ENCODE measurements around the gene TLDC2.
"Not testable (repeated sequence)": the region's sequence is repeated elsewhere in the genome, so short reads cannot be mapped to it uniquely, and the experiment has no call there.

Gene TLDC2

GRCh38 chr20:36904690-36905089, 28.8 kb downstream of the TLDC2 start:
- H3K9ac ChIP-seq (ENCODE audit: low read length), result no peak overlapping the region
- H3K36me3 ChIP-seq (ENCODE audit: control insufficient read depth in 1 of 2, insufficient read depth in 2 of 2, low read depth in 1 of 2, low read length in 2 of 2), result peaks cover 0 to 57% of the 10 kb centered on the region in 2 experiments
- no peak overlapping the region for H3K23ac ChIP-seq (ENCODE audit: low read length in 2 of 2)
- no peak overlapping the region for H3K4ac ChIP-seq (ENCODE audit: low read depth in 1 of 2, low read length in 2 of 2)
- H3K79me1 ChIP-seq (replicated peaks; ENCODE audit: low read length, poor library complexity, severe bottlenecking), result no peaks in the 10 kb centered on the region
- H3K27ac ChIP-seq (ENCODE audit: low read length, poor library complexity, severe bottlenecking), result no peak overlapping the region
- H2BK120ac ChIP-seq (ENCODE audit: low read depth, low read length), result no peak overlapping the region
- no peak overlapping the region for H4K91ac ChIP-seq (ENCODE audit: low read length)
- DNase-seq, result no peak
- no peak overlapping the region for H4K8ac ChIP-seq (ENCODE audit: low read length)
- H2BK12ac ChIP-seq (ENCODE audit: low read length in 2 of 2), result no peak overlapping the region
- WGBS, result 100% methylated on average over 1 of the region's 2 CpGs
- H3K14ac ChIP-seq (ENCODE audit: low read length in 2 of 2), result no peak overlapping the region
- H3K27me3 ChIP-seq (ENCODE audit: control insufficient read depth in 1 of 2, insufficient read depth in 1 of 2, low read length in 2 of 2), result no peaks in the 10 kb centered on the region
- no peak overlapping the region for H2AFZ ChIP-seq (ENCODE audit: low read depth, low read length)
- H3K9me3 ChIP-seq (ENCODE audit: control insufficient read depth, low read length), result no peaks in the 10 kb centered on the region
- no peak overlapping the region for H3K4me3 ChIP-seq (ENCODE audit: insufficient read depth in 1 of 2, low read depth in 1 of 2, low read length in 2 of 2)
- no peak overlapping the region for H2BK5ac ChIP-seq (ENCODE audit: low read depth, low read length, poor library complexity, severe bottlenecking)
- H3K4me2 ChIP-seq (ENCODE audit: low read length, poor library complexity, severe bottlenecking), result no peak overlapping the region
- H2AK5ac ChIP-seq (ENCODE audit: low read length, severe bottlenecking), result no peak overlapping the region
- no peak overlapping the region for H3K18ac ChIP-seq (ENCODE audit: low read depth in 1 of 2, low read length in 2 of 2)
- no peak overlapping the region for H2BK15ac ChIP-seq (ENCODE audit: low read depth, poor library complexity, severe bottlenecking)
- H3K4me1 ChIP-seq (ENCODE audit: control insufficient read depth, insufficient read depth, low read depth, low read length), result peaks cover 1% of the 10 kb centered on the region

- H3K18ac ChIP-seq (ENCODE audit: low read depth in 1 of 2, low read length in 2 of 2); H2BK120ac ChIP-seq (ENCODE audit: low read depth, low read length); H3K9me3 ChIP-seq (ENCODE audit: control insufficient read depth, low read length); H3K79me1 ChIP-seq (replicated peaks; ENCODE audit: low read length, poor library complexity, severe bottlenecking); H2BK15ac ChIP-seq (ENCODE audit: low read depth, poor library complexity, severe bottlenecking); H4K91ac ChIP-seq (ENCODE audit: low read length); DNase-seq; H2BK5ac ChIP-seq (ENCODE audit: low read depth, low read length, poor library complexity, severe bottlenecking); H3K23ac ChIP-seq (ENCODE audit: low read length in 2 of 2); H3K27me3 ChIP-seq (ENCODE audit: control insufficient read depth in 1 of 2, insufficient read depth in 1 of 2, low read length in 2 of 2); H3K4ac ChIP-seq (ENCODE audit: low read depth in 1 of 2, low read length in 2 of 2); H3K4me1 ChIP-seq (ENCODE audit: control insufficient read depth, insufficient read depth, low read depth, low read length); H2AK5ac ChIP-seq (ENCODE audit: low read length, severe bottlenecking); H3K9ac ChIP-seq (ENCODE audit: low read length); H2BK12ac ChIP-seq (ENCODE audit: low read length in 2 of 2); H4K8ac ChIP-seq (ENCODE audit: low read length); H3K14ac ChIP-seq (ENCODE audit: low read length in 2 of 2); H3K27ac ChIP-seq (ENCODE audit: low read length, poor library complexity, severe bottlenecking); H2AFZ ChIP-seq (ENCODE audit: low read depth, low read length); H3K4me2 ChIP-seq (ENCODE audit: low read length, poor library complexity, severe bottlenecking); H3K4me3 ChIP-seq (ENCODE audit: insufficient read depth in 1 of 2, low read depth in 1 of 2, low read length in 2 of 2): not testable (repeated sequence)
- WGBS, result 96% methylated on average over 10 of the region's 10 CpGs
- H3K36me3 ChIP-seq (ENCODE audit: control insufficient read depth in 1 of 2, insufficient read depth in 2 of 2, low read depth in 1 of 2, low read length in 2 of 2), result peaks cover 0 to 60% of the 10 kb centered on the region in 2 experiments
Observed at GRCh38 chr20:36905566-36905965, 29.6 kb downstream of the TLDC2 start.

DNA sequence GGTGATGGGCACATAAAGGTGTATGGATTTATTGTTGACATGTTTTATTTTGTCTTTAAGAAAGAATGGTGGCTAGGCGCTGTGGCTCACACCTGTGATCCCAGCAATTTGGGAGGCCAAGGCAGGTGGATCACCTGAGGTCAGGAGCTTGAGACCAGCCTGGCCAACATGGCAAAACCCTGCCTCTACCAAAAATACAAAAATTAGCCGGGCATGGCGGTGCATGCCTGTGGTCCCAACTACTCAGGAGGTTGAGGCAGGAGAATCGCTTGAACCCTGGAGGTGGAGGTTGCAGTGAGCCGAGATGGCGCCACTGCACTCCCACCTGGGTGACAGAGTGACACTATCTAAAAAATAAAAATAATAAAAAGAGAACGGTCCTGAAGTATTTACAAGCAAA, 30.1 kb downstream of the TLDC2 start:
- not testable (repeated sequence) for H2BK5ac ChIP-seq (ENCODE audit: low read depth, low read length, poor library complexity, severe bottlenecking); H2AFZ ChIP-seq (ENCODE audit: low read depth, low read length); H3K79me1 ChIP-seq (replicated peaks; ENCODE audit: low read length, poor library complexity, severe bottlenecking); H2BK15ac ChIP-seq (ENCODE audit: low read depth, poor library complexity, severe bottlenecking); H3K27ac ChIP-seq (ENCODE audit: low read length, poor library complexity, severe bottlenecking); H3K4me3 ChIP-seq (ENCODE audit: insufficient read depth in 1 of 2, low read depth in 1 of 2, low read length in 2 of 2); H3K14ac ChIP-seq (ENCODE audit: low read length in 2 of 2); H4K8ac ChIP-seq (ENCODE audit: low read length); H2BK12ac ChIP-seq (ENCODE audit: low read length in 2 of 2); H3K4me2 ChIP-seq (ENCODE audit: low read length, poor library complexity, severe bottlenecking); DNase-seq; H3K4ac ChIP-seq (ENCODE audit: low read depth in 1 of 2, low read length in 2 of 2); H3K4me1 ChIP-seq (ENCODE audit: control insufficient read depth, insufficient read depth, low read depth, low read length); H3K18ac ChIP-seq (ENCODE audit: low read depth in 1 of 2, low read length in 2 of 2); H3K27me3 ChIP-seq (ENCODE audit: control insufficient read depth in 1 of 2, insufficient read depth in 1 of 2, low read length in 2 of 2); H3K9me3 ChIP-seq (ENCODE audit: control insufficient read depth, low read length); H2BK120ac ChIP-seq (ENCODE audit: low read depth, low read length); H2AK5ac ChIP-seq (ENCODE audit: low read length, severe bottlenecking); H3K23ac ChIP-seq (ENCODE audit: low read length in 2 of 2); H4K91ac ChIP-seq (ENCODE audit: low read length); H3K9ac ChIP-seq (ENCODE audit: low read length)
- H3K36me3 ChIP-seq (ENCODE audit: control insufficient read depth in 1 of 2, insufficient read depth in 2 of 2, low read depth in 1 of 2, low read length in 2 of 2), result peaks cover 0 to 62% of the 10 kb centered on the region in 2 experiments
- 96% methylated on average over 2 of the region's 7 CpGs for WGBS

DNA sequence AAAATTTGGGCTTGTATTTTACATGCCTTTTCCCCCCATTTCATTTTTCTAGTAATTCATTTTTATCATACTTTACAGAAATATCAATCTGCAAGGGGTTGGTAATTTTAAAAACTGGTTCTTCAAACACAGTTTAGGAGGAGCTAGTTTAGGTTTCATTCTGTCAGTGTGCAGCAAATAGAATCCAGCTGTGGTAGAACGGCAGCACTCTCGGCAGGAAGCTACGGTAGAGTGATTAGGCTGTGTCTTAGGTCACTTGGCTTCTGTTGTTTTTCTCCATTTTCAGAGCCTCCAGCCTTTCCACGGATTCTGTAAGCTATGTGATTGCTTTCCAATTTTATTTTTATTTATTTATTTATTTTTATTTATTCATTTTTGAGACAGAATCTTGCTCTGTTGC, 32.7 kb downstream of the TLDC2 start:
- no peak overlapping the region for H2AK5ac ChIP-seq (ENCODE audit: low read length, severe bottlenecking)
- no peak overlapping the region for H3K27ac ChIP-seq (ENCODE audit: low read length, poor library complexity, severe bottlenecking)
- H3K14ac ChIP-seq (ENCODE audit: low read length in 2 of 2), result no peak overlapping the region
- WGBS, result 33% methylated on average over 3 of the region's 4 CpGs
- H3K27me3 ChIP-seq (ENCODE audit: control insufficient read depth in 1 of 2, insufficient read depth in 1 of 2, low read length in 2 of 2), result no peaks in the 10 kb centered on the region
- H3K4me1 ChIP-seq (ENCODE audit: control insufficient read depth, insufficient read depth, low read depth, low read length), result peaks cover 1% of the 10 kb centered on the region
- H2BK5ac ChIP-seq (ENCODE audit: low read depth, low read length, poor library complexity, severe bottlenecking), result no peak overlapping the region
- H2AFZ ChIP-seq (ENCODE audit: low read depth, low read length), result no peak overlapping the region
- no peak overlapping the region for H2BK12ac ChIP-seq (ENCODE audit: low read length in 2 of 2)
- no peak overlapping the region for H4K8ac ChIP-seq (ENCODE audit: low read length)
- H3K4me3 ChIP-seq (ENCODE audit: insufficient read depth in 1 of 2, low read depth in 1 of 2, low read length in 2 of 2), result no peak overlapping the region
- no peaks in the 10 kb centered on the region for H3K9me3 ChIP-seq (ENCODE audit: control insufficient read depth, low read length)
- DNase-seq, result no peak
- H3K4me2 ChIP-seq (ENCODE audit: low read length, poor library complexity, severe bottlenecking), result no peak overlapping the region
- H3K79me1 ChIP-seq (replicated peaks; ENCODE audit: low read length, poor library complexity, severe bottlenecking), result no peaks in the 10 kb centered on the region
- no peak overlapping the region for H3K23ac ChIP-seq (ENCODE audit: low read length in 2 of 2)
- H3K4ac ChIP-seq (ENCODE audit: low read depth in 1 of 2, low read length in 2 of 2), result no peak overlapping the region
- H2BK120ac ChIP-seq (ENCODE audit: low read depth, low read length), result no peak overlapping the region
- no peak overlapping the region for H2BK15ac ChIP-seq (ENCODE audit: low read depth, poor library complexity, severe bottlenecking)
- H3K36me3 ChIP-seq (ENCODE audit: control insufficient read depth in 1 of 2, insufficient read depth in 2 of 2, low read depth in 1 of 2, low read length in 2 of 2), result peaks cover 0 to 57% of the 10 kb centered on the region in 2 experiments
- H4K91ac ChIP-seq (ENCODE audit: low read length), result no peak overlapping the region
- H3K9ac ChIP-seq (ENCODE audit: low read length), result no peak overlapping the region
- no peak overlapping the region for H3K18ac ChIP-seq (ENCODE audit: low read depth in 1 of 2, low read length in 2 of 2)
